ENCODE results near the gene KCTD19.

Gene KCTD19

GRCh38 chr16:67277294-67277998, 49.1 kb downstream of the KCTD19 start:
- TF ChIP-seq POLR2AphosphoS5 (IDR thresholded peaks at IDR 0.05; ENCODE audit: low read depth, low read length) (no peak), TAF1 (IDR thresholded peaks at IDR 0.05; ENCODE audit: borderline replicate concordance, insufficient read depth, low read length) (no peak), REST (IDR thresholded peaks at IDR 0.05; ENCODE audit: insufficient read depth in 1 of 2, low read depth in 2 of 2, low read length in 2 of 2) (no peak), SIN3A (IDR thresholded peaks at IDR 0.05; ENCODE audit: borderline replicate concordance, insufficient read depth, low read length) (no peak), FOXP2 (optimal IDR thresholded peaks at IDR 0.05; ENCODE audit: borderline replicate concordance, extremely low read depth, extremely low read length, insufficient read depth) (no peak)

DNA sequence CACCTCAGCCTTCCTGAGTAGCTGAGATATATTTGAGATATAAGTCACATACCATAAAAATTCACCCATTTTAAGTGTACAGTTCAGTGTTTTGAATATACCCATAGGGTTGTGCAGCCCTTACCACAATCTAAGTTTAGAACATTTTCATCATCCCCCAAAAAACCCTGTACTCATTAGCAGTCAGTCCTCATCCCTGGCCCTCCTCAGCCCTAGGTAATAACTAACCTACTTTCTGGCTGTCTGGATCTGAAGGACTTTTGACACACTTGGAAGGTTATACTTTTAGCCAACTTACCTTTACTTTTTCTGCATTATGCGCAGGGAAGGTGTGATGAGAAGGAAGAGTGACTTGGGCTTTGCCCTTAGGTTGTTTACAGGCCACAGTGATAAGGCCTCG, 51.2 kb downstream of the KCTD19 start:
- TF ChIP-seq POLR2AphosphoS5 (IDR thresholded peaks at IDR 0.05; ENCODE audit: low read depth, low read length) (no peak), TAF1 (IDR thresholded peaks at IDR 0.05; ENCODE audit: borderline replicate concordance, insufficient read depth, low read length) (no peak), SIN3A (IDR thresholded peaks at IDR 0.05; ENCODE audit: borderline replicate concordance, insufficient read depth, low read length) (no peak), REST (IDR thresholded peaks at IDR 0.05; ENCODE audit: insufficient read depth in 1 of 2, low read depth in 2 of 2, low read length in 2 of 2) (no peak), FOXP2 (optimal IDR thresholded peaks at IDR 0.05; ENCODE audit: borderline replicate concordance, extremely low read depth, extremely low read length, insufficient read depth) (no peak)

- TF ChIP-seq SIN3A (IDR thresholded peaks at IDR 0.05; ENCODE audit: borderline replicate concordance, insufficient read depth, low read length) (no peak), FOXP2 (optimal IDR thresholded peaks at IDR 0.05; ENCODE audit: borderline replicate concordance, extremely low read depth, extremely low read length, insufficient read depth) (no peak), POLR2AphosphoS5 (IDR thresholded peaks at IDR 0.05; ENCODE audit: low read depth, low read length) (no peak), TAF1 (IDR thresholded peaks at IDR 0.05; ENCODE audit: borderline replicate concordance, insufficient read depth, low read length) (no peak), REST (IDR thresholded peaks at IDR 0.05; ENCODE audit: insufficient read depth in 1 of 2, low read depth in 2 of 2, low read length in 2 of 2) (no peak)
Measured at GRCh38 chr16:67271446-67271845, 55.1 kb downstream of the KCTD19 start.

GRCh38 chr16:67270931-67271338, 55.6 kb downstream of the KCTD19 start:
- no peak for TF ChIP-seq TAF1 (IDR thresholded peaks at IDR 0.05; ENCODE audit: borderline replicate concordance, insufficient read depth, low read length)
- TF ChIP-seq POLR2AphosphoS5 (IDR thresholded peaks at IDR 0.05; ENCODE audit: low read depth, low read length), result no peak

- TF ChIP-seq REST (IDR thresholded peaks at IDR 0.05; ENCODE audit: insufficient read depth in 1 of 2, low read depth in 2 of 2, low read length in 2 of 2) (no peak), TAF1 (IDR thresholded peaks at IDR 0.05; ENCODE audit: borderline replicate concordance, insufficient read depth, low read length) (no peak), FOXP2 (optimal IDR thresholded peaks at IDR 0.05; ENCODE audit: borderline replicate concordance, extremely low read depth, extremely low read length, insufficient read depth) (no peak), SIN3A (IDR thresholded peaks at IDR 0.05; ENCODE audit: borderline replicate concordance, insufficient read depth, low read length) (no peak), POLR2AphosphoS5 (IDR thresholded peaks at IDR 0.05; ENCODE audit: low read depth, low read length) (no peak)
Measured at GRCh38 chr16:67269766-67270165, 56.8 kb downstream of the KCTD19 start.
